Measurements from ENCODE around the gene INF2. TPM values are rescaled to one million over a fixed set of nuclear protein-coding genes. Genes with fewer than 3 reads are reported as not detected.
"Not testable (repeated sequence)": the region's sequence is repeated elsewhere in the genome, so short reads cannot be mapped to it uniquely, and the experiment has no call there.

INF2 gene
- total and polyA plus RNA-seq, 9 of the 15 experiments (the other 6 are each of a cell fraction or from before 2014, with no cell fraction given) = 0.56 to 31.3 (median 7.8) TPM

DNA sequence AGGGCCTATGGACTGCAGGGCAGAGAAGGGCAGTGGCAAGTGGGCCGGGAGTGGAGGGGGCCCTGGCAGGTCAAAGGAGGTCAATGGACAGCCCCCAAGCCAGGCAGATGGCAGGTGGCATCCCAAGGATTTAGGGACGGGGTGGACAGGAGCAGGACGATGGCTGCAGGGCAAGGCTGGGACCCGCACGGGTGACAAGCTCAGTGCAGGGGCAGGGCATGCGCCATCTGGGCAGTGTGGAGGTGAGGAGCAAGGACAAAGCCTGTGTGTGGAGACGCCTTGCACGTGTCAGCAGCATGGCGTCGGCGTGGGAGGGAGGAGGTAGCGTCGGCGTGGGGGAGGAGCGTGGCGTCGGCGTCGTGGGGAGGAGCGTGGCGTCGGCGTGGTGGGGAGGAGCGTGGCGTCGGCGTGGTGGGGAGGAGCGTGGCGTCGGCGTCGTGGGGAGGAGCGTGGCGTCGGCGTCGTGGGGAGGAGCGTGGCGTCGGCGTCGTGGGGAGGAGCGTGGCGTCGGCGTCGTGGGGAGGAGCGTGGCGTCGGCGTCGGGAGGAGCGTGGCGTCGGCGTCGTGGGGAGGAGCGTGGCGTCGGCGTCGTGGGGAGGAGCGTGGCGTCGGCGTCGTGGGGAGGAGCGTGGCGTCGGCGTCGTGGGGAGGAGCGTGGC is 39.9 kb downstream of the INF2 start (continued):
- TF ChIP-seq HNRNPK (IDR thresholded peaks at IDR 0.05; ENCODE audit: low read depth, low read length, poor library complexity, severe bottlenecking) (peak; percentile 28), JUN (CRISPR knock-in tag; IDR thresholded peaks at IDR 0.05; ENCODE audit: borderline replicate concordance) (0 out of 2 replicates have a peak, but pooled peaks have one; percentile 39), CBX3 (IDR thresholded peaks at IDR 0.05; ENCODE audit: borderline replicate concordance in 1 of 2, low read length in 2 of 2) (peak in 1 of 2 experiments; percentile 79; a peak in 1 of 3 replicates), ZNF224 (CRISPR knock-in tag; IDR thresholded peaks at IDR 0.05) (0 out of 2 replicates have a peak, but pooled peaks have one; percentile 79), JUND (IDR thresholded peaks at IDR 0.05; ENCODE audit: borderline replicate concordance, low read depth, low read length) (peak; percentile 10; the same call in 1 of the 2 replicates), TEAD1 (CRISPR knock-in tag; IDR thresholded peaks at IDR 0.05) (peak in 1 of 2 experiments; percentile 74; a peak in 1 of 4 replicates), RBFOX2 (IDR thresholded peaks at IDR 0.05; ENCODE audit: low read depth, low read length) (peak; percentile 79), CREM (IDR thresholded peaks at IDR 0.05; ENCODE audit: low read depth) (peak; percentile 93), CXXC5 (CRISPR knock-in tag; IDR thresholded peaks at IDR 0.05) (peak; percentile 81), RNF2 (IDR thresholded peaks at IDR 0.05) (peak; percentile 60; the same call in 1 of the 2 replicates), NFIC (IDR thresholded peaks at IDR 0.05) (peak; percentile 38; the same call in 1 of the 2 replicates)
- not testable (repeated sequence) for TF ChIP-seq JUN (IDR thresholded peaks at IDR 0.05; ENCODE audit: borderline replicate concordance, low read depth, low read length); JUND (tag; IDR thresholded peaks at IDR 0.05; ENCODE audit: borderline replicate concordance, low read depth, low read length)
- TF ChIP-seq, protein P1, sequence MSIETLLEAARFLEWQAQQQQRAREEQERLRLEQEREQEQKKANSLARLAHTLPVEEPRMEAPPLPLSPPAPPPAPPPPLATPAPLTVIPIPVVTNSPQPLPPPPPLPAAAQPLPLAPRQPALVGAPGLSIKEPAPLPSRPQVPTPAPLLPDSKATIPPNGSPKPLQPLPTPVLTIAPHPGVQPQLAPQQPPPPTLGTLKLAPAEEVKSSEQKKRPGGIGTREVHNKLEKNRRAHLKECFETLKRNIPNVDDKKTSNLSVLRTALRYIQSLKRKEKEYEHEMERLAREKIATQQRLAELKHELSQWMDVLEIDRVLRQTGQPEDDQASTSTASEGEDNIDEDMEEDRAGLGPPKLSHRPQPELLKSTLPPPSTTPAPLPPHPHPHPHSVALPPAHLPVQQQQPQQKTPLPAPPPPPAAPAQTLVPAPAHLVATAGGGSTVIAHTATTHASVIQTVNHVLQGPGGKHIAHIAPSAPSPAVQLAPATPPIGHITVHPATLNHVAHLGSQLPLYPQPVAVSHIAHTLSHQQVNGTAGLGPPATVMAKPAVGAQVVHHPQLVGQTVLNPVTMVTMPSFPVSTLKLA (conservative IDR thresholded peaks at IDR 0.05) = peak; percentile 78 to 86
- TF ChIP-seq, protein P2, sequence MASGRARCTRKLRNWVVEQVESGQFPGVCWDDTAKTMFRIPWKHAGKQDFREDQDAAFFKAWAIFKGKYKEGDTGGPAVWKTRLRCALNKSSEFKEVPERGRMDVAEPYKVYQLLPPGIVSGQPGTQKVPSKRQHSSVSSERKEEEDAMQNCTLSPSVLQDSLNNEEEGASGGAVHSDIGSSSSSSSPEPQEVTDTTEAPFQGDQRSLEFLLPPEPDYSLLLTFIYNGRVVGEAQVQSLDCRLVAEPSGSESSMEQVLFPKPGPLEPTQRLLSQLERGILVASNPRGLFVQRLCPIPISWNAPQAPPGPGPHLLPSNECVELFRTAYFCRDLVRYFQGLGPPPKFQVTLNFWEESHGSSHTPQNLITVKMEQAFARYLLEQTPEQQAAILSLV (tag; IDR thresholded peaks at IDR 0.05) = peak; percentile 32; the same call in 1 of the 2 replicates
- TF ChIP-seq, protein P3, sequence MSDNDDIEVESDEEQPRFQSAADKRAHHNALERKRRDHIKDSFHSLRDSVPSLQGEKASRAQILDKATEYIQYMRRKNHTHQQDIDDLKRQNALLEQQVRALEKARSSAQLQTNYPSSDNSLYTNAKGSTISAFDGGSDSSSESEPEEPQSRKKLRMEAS (CRISPR knock-in tag; IDR thresholded peaks at IDR 0.05) = peak; percentile 99
- TF ChIP-seq, protein P4, sequence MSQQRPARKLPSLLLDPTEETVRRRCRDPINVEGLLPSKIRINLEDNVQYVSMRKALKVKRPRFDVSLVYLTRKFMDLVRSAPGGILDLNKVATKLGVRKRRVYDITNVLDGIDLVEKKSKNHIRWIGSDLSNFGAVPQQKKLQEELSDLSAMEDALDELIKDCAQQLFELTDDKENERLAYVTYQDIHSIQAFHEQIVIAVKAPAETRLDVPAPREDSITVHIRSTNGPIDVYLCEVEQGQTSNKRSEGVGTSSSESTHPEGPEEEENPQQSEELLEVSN (IDR thresholded peaks at IDR 0.05; ENCODE audit: borderline replicate concordance in 1 of 2, extremely low read depth in 1 of 2, insufficient read depth in 1 of 2, insufficient read length in 1 of 2, low read depth in 1 of 2, low read length in 1 of 2, poor library complexity in 1 of 2, severe bottlenecking in 1 of 2) = peak; percentile 94 to 95
- TF ChIP-seq, protein P5, sequence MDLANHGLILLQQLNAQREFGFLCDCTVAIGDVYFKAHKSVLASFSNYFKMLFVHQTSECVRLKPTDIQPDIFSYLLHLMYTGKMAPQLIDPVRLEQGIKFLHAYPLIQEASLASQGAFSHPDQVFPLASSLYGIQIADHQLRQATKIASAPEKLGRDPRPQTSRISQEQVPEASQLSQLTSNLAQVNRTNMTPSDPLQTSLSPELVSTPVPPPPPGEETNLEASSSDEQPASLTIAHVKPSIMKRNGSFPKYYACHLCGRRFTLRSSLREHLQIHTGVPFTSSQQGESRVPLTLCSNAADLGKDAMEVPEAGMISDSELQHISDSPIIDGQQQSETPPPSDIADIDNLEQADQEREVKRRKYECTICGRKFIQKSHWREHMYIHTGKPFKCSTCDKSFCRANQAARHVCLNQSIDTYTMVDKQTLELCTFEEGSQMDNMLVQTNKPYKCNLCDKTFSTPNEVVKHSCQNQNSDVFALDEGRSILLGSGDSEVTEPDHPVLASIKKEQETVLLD (IDR thresholded peaks at IDR 0.05) = peak; percentile 97
- TF ChIP-seq, protein P6, sequence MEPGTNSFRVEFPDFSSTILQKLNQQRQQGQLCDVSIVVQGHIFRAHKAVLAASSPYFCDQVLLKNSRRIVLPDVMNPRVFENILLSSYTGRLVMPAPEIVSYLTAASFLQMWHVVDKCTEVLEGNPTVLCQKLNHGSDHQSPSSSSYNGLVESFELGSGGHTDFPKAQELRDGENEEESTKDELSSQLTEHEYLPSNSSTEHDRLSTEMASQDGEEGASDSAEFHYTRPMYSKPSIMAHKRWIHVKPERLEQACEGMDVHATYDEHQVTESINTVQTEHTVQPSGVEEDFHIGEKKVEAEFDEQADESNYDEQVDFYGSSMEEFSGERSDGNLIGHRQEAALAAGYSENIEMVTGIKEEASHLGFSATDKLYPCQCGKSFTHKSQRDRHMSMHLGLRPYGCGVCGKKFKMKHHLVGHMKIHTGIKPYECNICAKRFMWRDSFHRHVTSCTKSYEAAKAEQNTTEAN (CRISPR knock-in tag; IDR thresholded peaks at IDR 0.05) = peak; percentile 68; the same call in 1 of the 2 replicates

Data from K562 (cell line).